RWPE2 (cell line): Measurements from ENCODE around the gene LIN7B.
A peak's percentile ranks its signal among the peaks of the same experiment; 100 is the strongest.
"Not testable (repeated sequence)": the region's sequence is repeated elsewhere in the genome, so short reads cannot be mapped to it uniquely, and the experiment has no call there.

Source experiments
- ATAC-seq: fragments of 200-7000 bp; cut with Tn5 transposase; 3 replicates; pipeline ENCODE4 v1.9.1; 2021; ENCODE audit warnings: low read depth
- DNase-seq: peaks from one replicate; pipeline ENCODE4 v3.0.0-alpha.2; 2020; ENCODE audit warnings: low spot score
- H3K27ac ChIP-seq: fragments of 450-650 bp; 2 replicates; pipeline ENCODE4 v1.5.1; 2017; ENCODE audit warnings: mild to moderate bottlenecking; ENCODE audit not compliant: poor library complexity, severe bottlenecking
- H3K27me3 ChIP-seq: fragments of 250-450 bp; sonication (Bioruptor Pico); 2 replicates; pipeline ENCODE4 v1.5.1; 2021; ENCODE audit warnings: mild to moderate bottlenecking, moderate library complexity; ENCODE audit not compliant: insufficient read depth, poor library complexity, severe bottlenecking
- H3K36me3 ChIP-seq: fragments of 250-450 bp; sonication (Bioruptor Pico); 2 replicates; pipeline ENCODE4 v1.5.1; 2020; ENCODE audit warnings: low read depth, mild to moderate bottlenecking, moderate library complexity
- H3K4me1 ChIP-seq: fragments of 250-450 bp; sonication (Bioruptor Pico); 2 replicates; pipeline ENCODE4 v1.5.1; 2021; ENCODE audit warnings: mild to moderate bottlenecking, moderate library complexity; ENCODE audit not compliant: insufficient read depth, poor library complexity, severe bottlenecking
- H3K4me3 ChIP-seq: fragments of 250-450 bp; sonication (Bioruptor Pico); 2 replicates; pipeline ENCODE4 v1.5.1; 2021; ENCODE audit warnings: mild to moderate bottlenecking, moderate library complexity; ENCODE audit not compliant: severe bottlenecking
- H3K9me3 ChIP-seq: fragments of 250-450 bp; sonication (Bioruptor Pico); 2 replicates; pipeline ENCODE4 v1.5.1; 2021; ENCODE audit warnings: mild to moderate bottlenecking, moderate library complexity; ENCODE audit not compliant: severe bottlenecking
- TF ChIP-seq, protein P1 (sequence below): fragments of 450-650 bp; IDR thresholded peaks from one replicate; pipeline ENCODE4 v1.5.1; 2017; ENCODE audit warnings: mild to moderate bottlenecking, moderate library complexity; ENCODE audit not compliant: poor library complexity, severe bottlenecking

Gene LIN7B

DNA sequence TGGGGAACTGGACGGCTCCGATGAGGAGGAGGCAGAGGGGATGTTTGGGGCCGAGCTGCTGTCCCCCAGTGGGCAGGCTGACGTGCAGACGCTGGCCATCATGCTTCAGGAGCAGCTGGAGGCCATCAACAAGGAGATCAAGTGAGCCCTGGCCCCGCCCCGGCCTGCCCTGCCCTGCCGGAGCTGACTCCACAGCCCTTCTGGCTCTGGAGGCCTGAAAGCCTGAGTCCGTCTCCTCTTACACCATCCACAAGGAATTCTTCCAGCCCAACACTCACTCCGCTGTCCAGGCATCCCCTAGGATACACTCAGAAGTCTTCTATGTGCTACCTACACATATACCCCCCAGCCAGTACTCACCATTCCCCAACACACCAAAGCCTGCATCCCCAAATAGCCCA lies 22.6 kb downstream of the LIN7B start:
- Histone ChIP-seq H3K27ac (no peak overlapping the region), H3K4me1 (no peaks in the 10 kb centered on the region), H3K4me3 (no peak overlapping the region), H3K27me3 (no peaks in the 10 kb centered on the region), H3K36me3 (peaks cover 4% of the 10 kb centered on the region; the same call in 1 of the 2 replicates), H3K9me3 (no peaks in the 10 kb centered on the region)
- DNase-seq (no peak), ATAC-seq (no peak)
- TF ChIP-seq, protein P1, sequence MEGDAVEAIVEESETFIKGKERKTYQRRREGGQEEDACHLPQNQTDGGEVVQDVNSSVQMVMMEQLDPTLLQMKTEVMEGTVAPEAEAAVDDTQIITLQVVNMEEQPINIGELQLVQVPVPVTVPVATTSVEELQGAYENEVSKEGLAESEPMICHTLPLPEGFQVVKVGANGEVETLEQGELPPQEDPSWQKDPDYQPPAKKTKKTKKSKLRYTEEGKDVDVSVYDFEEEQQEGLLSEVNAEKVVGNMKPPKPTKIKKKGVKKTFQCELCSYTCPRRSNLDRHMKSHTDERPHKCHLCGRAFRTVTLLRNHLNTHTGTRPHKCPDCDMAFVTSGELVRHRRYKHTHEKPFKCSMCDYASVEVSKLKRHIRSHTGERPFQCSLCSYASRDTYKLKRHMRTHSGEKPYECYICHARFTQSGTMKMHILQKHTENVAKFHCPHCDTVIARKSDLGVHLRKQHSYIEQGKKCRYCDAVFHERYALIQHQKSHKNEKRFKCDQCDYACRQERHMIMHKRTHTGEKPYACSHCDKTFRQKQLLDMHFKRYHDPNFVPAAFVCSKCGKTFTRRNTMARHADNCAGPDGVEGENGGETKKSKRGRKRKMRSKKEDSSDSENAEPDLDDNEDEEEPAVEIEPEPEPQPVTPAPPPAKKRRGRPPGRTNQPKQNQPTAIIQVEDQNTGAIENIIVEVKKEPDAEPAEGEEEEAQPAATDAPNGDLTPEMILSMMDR: no peak

DNA sequence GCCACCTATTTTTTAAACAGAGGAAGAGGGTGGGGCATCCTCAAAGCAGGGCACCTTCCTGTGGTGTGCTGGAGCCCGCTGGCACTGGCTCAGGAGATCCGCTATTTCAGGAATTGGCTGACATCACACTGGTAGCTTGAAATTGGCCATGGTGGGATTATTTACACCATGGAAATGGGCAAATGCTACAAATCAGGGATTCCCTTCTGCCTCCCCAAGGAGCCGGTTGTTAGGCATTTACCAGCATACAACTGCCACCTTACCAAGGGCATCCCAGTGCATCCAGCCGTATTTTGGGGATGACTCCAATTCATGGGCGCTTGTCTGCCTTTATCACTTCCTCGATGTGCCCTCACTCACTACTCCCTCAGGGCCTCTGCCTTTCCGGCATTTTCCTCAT lies 26.8 kb downstream of the LIN7B start:
- Histone ChIP-seq H3K4me3 (no peak overlapping the region), H3K4me1 (no peaks in the 10 kb centered on the region), H3K27me3 (no peaks in the 10 kb centered on the region), H3K36me3 (no peaks in the 10 kb centered on the region), H3K9me3 (no peaks in the 10 kb centered on the region), H3K27ac (no peak overlapping the region)
- TF ChIP-seq, protein P1: no peak
- DNase-seq (no peak), ATAC-seq (no peak)

DNA sequence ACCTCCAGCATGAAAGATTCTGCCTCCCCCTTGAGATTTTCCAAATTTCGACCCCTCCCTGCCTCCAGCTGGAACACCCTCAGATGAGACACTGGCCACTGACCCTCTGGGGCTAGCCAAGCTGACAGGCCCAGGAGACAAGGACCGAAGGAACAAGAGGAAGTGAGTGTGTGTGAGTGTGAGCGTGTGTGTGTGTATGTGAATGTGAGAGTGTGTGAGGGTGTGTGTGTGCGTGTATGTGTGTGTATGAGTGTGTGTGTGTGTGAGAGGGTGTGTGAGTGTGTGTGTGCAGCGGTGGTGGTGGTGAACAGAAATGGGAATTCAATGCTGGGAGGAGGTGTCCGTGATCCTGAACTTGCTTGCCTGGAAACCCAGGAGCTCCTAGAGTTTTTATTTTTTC lies 27.2 kb downstream of the LIN7B start:
- no peaks in the 10 kb centered on the region for H3K4me1 ChIP-seq
- H3K27ac ChIP-seq: no peak overlapping the region
- ATAC-seq: no peak
- no peak for DNase-seq
- TF ChIP-seq, protein P1: no peak
- no peak overlapping the region for H3K4me3 ChIP-seq
- H3K9me3 ChIP-seq: no peaks in the 10 kb centered on the region
- H3K36me3 ChIP-seq: no peaks in the 10 kb centered on the region
- H3K27me3 ChIP-seq: no peaks in the 10 kb centered on the region

DNA sequence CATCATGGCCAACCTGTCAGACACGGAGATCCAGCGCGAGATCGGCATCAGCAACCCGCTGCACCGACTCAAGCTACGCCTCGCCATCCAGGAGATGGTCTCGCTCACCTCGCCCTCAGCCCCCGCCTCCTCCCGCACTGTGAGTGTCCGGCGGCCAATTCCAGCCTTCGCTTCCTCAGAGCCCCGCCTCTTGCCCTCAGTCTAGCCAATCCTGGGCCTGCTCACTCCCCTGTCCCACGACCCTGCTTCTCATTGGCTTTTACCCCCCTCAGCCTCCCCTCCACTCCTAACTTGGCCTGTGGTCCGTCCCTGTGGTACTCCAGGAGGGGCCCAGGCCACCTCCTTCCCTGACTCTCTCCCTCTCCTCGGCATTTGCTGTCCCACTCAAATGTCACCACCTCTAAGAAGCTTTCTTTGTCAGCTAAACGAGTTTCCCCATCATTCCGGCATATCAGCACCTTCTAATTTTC lies 28.7 kb downstream of the LIN7B start:
- Histone ChIP-seq H3K36me3 (no peaks in the 10 kb centered on the region), H3K27me3 (no peaks in the 10 kb centered on the region), H3K9me3 (no peaks in the 10 kb centered on the region), H3K4me3 (peak overlapping the region; percentile 45), H3K27ac (no peak overlapping the region), H3K4me1 (no peaks in the 10 kb centered on the region)
- ATAC-seq: peak; percentile 100
- DNase-seq: peak; percentile 93
- TF ChIP-seq, protein P1: no peak

DNA sequence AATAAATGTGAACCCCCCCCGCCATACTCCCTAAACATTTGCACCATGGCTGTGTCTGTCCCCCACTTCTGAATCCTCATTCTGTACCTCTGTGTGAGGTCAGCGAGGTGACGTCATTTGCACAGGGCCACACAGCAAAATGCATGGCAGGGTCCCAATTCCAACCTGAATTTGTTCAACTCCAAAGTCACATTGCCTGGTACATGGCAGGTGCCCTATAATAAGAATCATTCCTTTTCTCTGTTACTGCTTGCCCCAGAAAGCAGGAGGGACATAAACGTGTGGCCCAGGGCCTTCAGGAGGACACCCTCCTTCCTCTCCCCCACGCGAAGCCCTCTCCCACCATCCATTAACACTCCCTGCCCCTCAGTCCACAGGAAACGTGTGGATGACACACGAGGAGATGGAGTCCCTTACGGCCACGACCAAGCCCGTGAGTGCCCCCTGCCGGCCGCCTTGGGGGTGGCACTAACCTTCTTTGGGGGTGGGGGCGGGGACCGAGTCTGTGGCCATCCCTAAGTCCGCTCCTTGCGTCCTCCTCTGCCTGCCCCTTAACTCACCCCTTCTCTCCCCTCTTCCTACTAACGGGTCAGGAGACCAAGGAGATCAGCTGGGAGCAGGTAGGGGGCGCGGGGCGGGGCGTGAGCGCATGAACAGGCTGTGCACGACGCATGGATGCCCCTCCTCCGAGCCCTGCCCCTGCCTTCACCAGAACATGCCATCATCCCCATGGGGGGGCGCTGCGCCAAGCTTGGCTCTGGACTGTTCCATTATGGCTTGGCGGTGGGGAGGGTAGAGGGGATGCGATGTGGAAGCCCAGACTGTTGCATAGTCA lies 31.6 kb downstream of the LIN7B start:
- ATAC-seq (no peak), DNase-seq (no peak)
- TF ChIP-seq, protein P1: peak; percentile 85
- H3K4me1 ChIP-seq: no peaks in the 10 kb centered on the region
- H3K4me3 ChIP-seq: no peak overlapping the region
- no peaks in the 10 kb centered on the region for H3K9me3 ChIP-seq
- no peaks in the 10 kb centered on the region for H3K36me3 ChIP-seq
- no peak overlapping the region for H3K27ac ChIP-seq
- no peaks in the 10 kb centered on the region for H3K27me3 ChIP-seq

DNA sequence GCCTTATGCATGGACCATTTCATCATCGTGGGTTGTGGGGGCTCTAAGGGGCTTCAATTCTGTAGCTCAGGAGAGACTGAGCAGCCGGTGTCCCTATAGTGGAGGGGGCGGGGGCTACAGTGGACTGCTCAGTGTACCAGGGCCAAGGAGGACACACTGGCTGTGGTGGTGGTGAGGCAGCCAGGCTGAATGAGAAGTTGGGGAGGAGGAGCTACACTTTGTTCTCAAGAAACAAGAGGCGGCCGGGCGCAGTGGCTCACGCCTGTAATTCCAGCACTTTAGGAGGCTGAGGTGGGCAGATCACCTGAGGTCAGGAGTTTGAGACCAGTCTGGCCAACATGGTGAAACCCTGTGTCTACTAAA lies 32.2 kb downstream of the LIN7B start:
- H3K4me1 ChIP-seq, DNase-seq, H3K9me3 ChIP-seq, H3K4me3 ChIP-seq, H3K27me3 ChIP-seq, ATAC-seq, H3K27ac ChIP-seq, H3K36me3 ChIP-seq: not testable (repeated sequence)
